Measurements from ENCODE around the gene MARCKS.
A peak's percentile ranks its signal among the peaks of the same experiment; 100 is the strongest.

MARCKS gene

DNA sequence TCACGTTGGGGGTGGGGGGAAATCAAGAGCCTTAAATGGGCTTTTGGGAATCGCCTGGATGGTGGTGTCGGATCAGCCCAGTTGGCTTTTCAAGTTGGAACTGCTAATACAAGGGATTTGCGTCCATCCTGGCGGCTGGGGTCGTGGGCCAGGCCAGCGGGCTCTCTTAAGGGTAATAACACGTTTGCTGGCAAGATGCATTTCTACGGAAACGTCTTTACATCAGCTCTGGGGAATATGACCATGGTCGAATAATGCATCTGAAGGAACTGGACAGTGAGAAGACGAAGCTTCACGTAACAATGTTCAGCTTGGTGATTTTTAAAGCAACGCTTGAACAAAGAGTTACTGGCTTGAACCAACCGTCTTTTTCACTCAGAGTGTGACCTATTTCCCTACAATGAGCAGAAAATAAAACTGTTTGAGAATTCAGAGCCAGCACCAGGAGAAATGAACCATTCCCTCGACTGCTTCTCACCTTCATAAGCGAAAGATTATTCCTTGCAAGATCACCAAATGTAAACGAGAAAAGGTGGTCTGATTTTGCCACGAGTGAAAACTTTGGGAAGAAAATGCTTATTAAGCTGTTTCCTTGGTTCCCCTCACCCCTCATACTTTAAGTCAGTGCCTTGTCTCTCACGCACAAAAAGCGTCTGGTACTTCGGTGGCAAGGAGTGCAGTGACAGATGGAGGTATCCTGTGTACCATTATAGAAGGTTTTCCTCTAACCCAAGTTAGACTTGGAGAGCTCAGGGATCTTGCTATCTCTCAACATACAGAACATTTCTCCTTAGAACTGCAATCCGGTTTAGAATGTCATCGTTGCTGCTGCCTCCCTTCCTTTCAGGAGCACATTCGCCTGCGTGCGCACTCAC, 1.4 kb upstream of the MARCKS start:
- Histone ChIP-seq H2BK120ac (ENCODE audit: low read depth, low read length) (peak overlapping the region; percentile 86), H3K4me2 (ENCODE audit: low read length, poor library complexity, severe bottlenecking) (peak overlapping the region; percentile 90), H3K9me3 (ENCODE audit: control insufficient read depth, low read length) (no peaks in the 10 kb centered on the region), H3K18ac (ENCODE audit: low read depth in 1 of 2, low read length in 2 of 2) (peak overlapping the region; percentile 61 to 90), H3K9ac (ENCODE audit: low read length) (peak overlapping the region; percentile 100), H3K36me3 (ENCODE audit: control insufficient read depth in 1 of 2, insufficient read depth in 2 of 2, low read depth in 1 of 2, low read length in 2 of 2) (peaks cover 1 to 14% of the 10 kb centered on the region in 2 experiments), H3K79me1 (replicated peaks; ENCODE audit: low read length, poor library complexity, severe bottlenecking) (no peaks in the 10 kb centered on the region), H2AK5ac (ENCODE audit: low read length, severe bottlenecking) (peak overlapping the region; percentile 63), H2AFZ (ENCODE audit: low read depth, low read length) (no peak overlapping the region), H3K4me1 (ENCODE audit: control insufficient read depth, insufficient read depth, low read depth, low read length) (peaks cover 7% of the 10 kb centered on the region), H2BK5ac (ENCODE audit: low read depth, low read length, poor library complexity, severe bottlenecking) (peak overlapping the region; percentile 24), H2BK12ac (ENCODE audit: low read length in 2 of 2) (peak overlapping the region; percentile 47 to 61), H3K14ac (ENCODE audit: low read length in 2 of 2) (no peak overlapping the region), H3K27ac (ENCODE audit: low read length, poor library complexity, severe bottlenecking) (peak overlapping the region; percentile 60), H4K91ac (ENCODE audit: low read length) (peak overlapping the region; percentile 25), H3K4ac (ENCODE audit: low read depth in 1 of 2, low read length in 2 of 2) (peak overlapping the region in 1 of 2 experiments; percentile 59), H3K23ac (ENCODE audit: low read length in 2 of 2) (no peak overlapping the region), H2BK15ac (ENCODE audit: low read depth, poor library complexity, severe bottlenecking) (peak overlapping the region; percentile 46), H3K27me3 (ENCODE audit: control insufficient read depth in 1 of 2, insufficient read depth in 1 of 2, low read length in 2 of 2) (no peaks in the 10 kb centered on the region), H4K8ac (ENCODE audit: low read length) (peak overlapping the region; percentile 74), H3K4me3 (ENCODE audit: insufficient read depth in 1 of 2, low read depth in 1 of 2, low read length in 2 of 2) (peak overlapping the region; percentile 51 to 94)
- under 1% methylated on average over 24 of the region's 27 CpGs for WGBS
- peak; percentile 77 for DNase-seq

DNA sequence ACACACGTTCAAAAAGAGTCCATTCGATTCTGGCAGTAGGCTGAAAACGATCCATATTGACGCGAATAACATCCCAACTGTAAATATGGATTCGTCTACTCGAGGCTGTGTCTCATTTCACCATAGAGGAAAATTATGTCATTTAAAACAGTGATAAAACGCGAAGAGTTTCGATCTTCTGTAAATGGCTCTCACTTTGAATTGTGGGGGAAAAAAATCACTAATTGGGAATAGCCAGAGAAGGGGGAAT, 845 bp upstream of the MARCKS start:
- Histone ChIP-seq H3K9ac (ENCODE audit: low read length) (peak overlapping the region; percentile 100), H3K14ac (ENCODE audit: low read length in 2 of 2) (no peak overlapping the region), H3K27me3 (ENCODE audit: control insufficient read depth in 1 of 2, insufficient read depth in 1 of 2, low read length in 2 of 2) (no peaks in the 10 kb centered on the region), H3K23ac (ENCODE audit: low read length in 2 of 2) (no peak overlapping the region), H3K27ac (ENCODE audit: low read length, poor library complexity, severe bottlenecking) (peak overlapping the region; percentile 60), H2BK5ac (ENCODE audit: low read depth, low read length, poor library complexity, severe bottlenecking) (no peak overlapping the region), H2AK5ac (ENCODE audit: low read length, severe bottlenecking) (no peak overlapping the region), H2BK120ac (ENCODE audit: low read depth, low read length) (no peak overlapping the region), H2BK15ac (ENCODE audit: low read depth, poor library complexity, severe bottlenecking) (no peak overlapping the region), H3K4me3 (ENCODE audit: insufficient read depth in 1 of 2, low read depth in 1 of 2, low read length in 2 of 2) (peak overlapping the region in 1 of 2 experiments; percentile 94), H2BK12ac (ENCODE audit: low read length in 2 of 2) (peak overlapping the region; percentile 28 to 47), H2AFZ (ENCODE audit: low read depth, low read length) (no peak overlapping the region), H3K79me1 (replicated peaks; ENCODE audit: low read length, poor library complexity, severe bottlenecking) (no peaks in the 10 kb centered on the region), H4K91ac (ENCODE audit: low read length) (no peak overlapping the region), H3K4me2 (ENCODE audit: low read length, poor library complexity, severe bottlenecking) (peak overlapping the region; percentile 90), H3K18ac (ENCODE audit: low read depth in 1 of 2, low read length in 2 of 2) (peak overlapping the region; percentile 16 to 61), H3K36me3 (ENCODE audit: control insufficient read depth in 1 of 2, insufficient read depth in 2 of 2, low read depth in 1 of 2, low read length in 2 of 2) (peaks cover 6 to 14% of the 10 kb centered on the region in 2 experiments), H4K8ac (ENCODE audit: low read length) (no peak overlapping the region), H3K4me1 (ENCODE audit: control insufficient read depth, insufficient read depth, low read depth, low read length) (peaks cover 7% of the 10 kb centered on the region), H3K9me3 (ENCODE audit: control insufficient read depth, low read length) (no peaks in the 10 kb centered on the region), H3K4ac (ENCODE audit: low read depth in 1 of 2, low read length in 2 of 2) (no peak overlapping the region)
- no peak for DNase-seq
- 0% methylated on average over 10 of the region's 10 CpGs for WGBS

DNA sequence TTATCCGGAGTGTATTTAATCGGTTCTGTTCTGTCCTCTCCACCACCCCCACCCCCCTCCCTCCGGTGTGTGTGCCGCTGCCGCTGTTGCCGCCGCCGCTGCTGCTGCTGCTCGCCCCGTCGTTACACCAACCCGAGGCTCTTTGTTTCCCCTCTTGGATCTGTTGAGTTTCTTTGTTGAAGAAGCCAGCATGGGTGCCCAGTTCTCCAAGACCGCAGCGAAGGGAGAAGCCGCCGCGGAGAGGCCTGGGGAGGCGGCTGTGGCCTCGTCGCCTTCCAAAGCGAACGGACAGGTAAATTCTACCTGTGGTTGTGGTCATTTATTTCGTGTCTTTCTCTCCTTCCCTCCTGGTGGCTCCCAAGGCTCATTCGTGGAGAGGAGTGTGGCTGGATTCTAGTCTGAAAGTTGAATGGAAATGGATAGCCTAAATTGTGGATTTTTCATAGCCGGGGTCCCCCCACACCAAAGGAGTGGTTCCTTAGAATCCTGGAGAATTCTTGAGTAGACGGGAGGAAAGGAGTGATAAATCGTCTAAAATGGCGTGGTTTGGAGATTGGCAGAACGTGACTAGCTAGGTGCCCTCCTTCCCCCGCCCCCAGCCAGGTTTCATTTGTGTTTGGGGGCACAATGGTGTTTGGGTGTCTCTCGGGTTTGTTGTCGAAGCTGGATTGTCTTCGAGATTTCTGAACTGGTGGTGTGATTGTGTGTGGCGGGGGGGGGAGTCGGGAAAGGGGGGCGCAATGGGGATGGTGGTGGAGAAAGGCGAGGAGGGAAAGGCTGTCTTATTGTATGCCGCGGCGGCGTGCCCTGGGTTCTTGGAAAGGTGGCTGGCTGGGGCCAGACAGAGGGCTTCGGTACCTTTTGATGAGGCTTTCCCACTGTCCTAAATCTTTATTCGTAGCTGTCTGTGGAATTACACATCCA, 673 bp downstream of the MARCKS start:
- Histone ChIP-seq H3K9ac (ENCODE audit: low read length) (peak overlapping the region; percentile 100), H3K4me3 (ENCODE audit: insufficient read depth in 1 of 2, low read depth in 1 of 2, low read length in 2 of 2) (peak overlapping the region; percentile 88 to 94), H3K36me3 (ENCODE audit: control insufficient read depth in 1 of 2, insufficient read depth in 2 of 2, low read depth in 1 of 2, low read length in 2 of 2) (peaks cover 14 to 20% of the 10 kb centered on the region in 2 experiments), H4K91ac (ENCODE audit: low read length) (peak overlapping the region; percentile 40), H3K18ac (ENCODE audit: low read depth in 1 of 2, low read length in 2 of 2) (peak overlapping the region; percentile 89 to 99), H2BK15ac (ENCODE audit: low read depth, poor library complexity, severe bottlenecking) (peak overlapping the region; percentile 90), H3K4ac (ENCODE audit: low read depth in 1 of 2, low read length in 2 of 2) (peak overlapping the region; percentile 98 to 100), H3K27ac (ENCODE audit: low read length, poor library complexity, severe bottlenecking) (peak overlapping the region; percentile 100), H3K79me1 (replicated peaks; ENCODE audit: low read length, poor library complexity, severe bottlenecking) (no peaks in the 10 kb centered on the region), H3K9me3 (ENCODE audit: control insufficient read depth, low read length) (no peaks in the 10 kb centered on the region), H3K4me2 (ENCODE audit: low read length, poor library complexity, severe bottlenecking) (peak overlapping the region; percentile 31), H2BK5ac (ENCODE audit: low read depth, low read length, poor library complexity, severe bottlenecking) (peak overlapping the region; percentile 98), H3K23ac (ENCODE audit: low read length in 2 of 2) (peak overlapping the region in 1 of 2 experiments; percentile 66), H4K8ac (ENCODE audit: low read length) (peak overlapping the region; percentile 79), H2AFZ (ENCODE audit: low read depth, low read length) (no peak overlapping the region), H3K14ac (ENCODE audit: low read length in 2 of 2) (peak overlapping the region in 1 of 2 experiments; percentile 99), H2BK12ac (ENCODE audit: low read length in 2 of 2) (peak overlapping the region; percentile 46 to 72), H2AK5ac (ENCODE audit: low read length, severe bottlenecking) (peak overlapping the region; percentile 92), H2BK120ac (ENCODE audit: low read depth, low read length) (peak overlapping the region; percentile 98), H3K4me1 (ENCODE audit: control insufficient read depth, insufficient read depth, low read depth, low read length) (peaks cover 7% of the 10 kb centered on the region), H3K27me3 (ENCODE audit: control insufficient read depth in 1 of 2, insufficient read depth in 1 of 2, low read length in 2 of 2) (no peaks in the 10 kb centered on the region)
- DNase-seq: peak; percentile 60
- WGBS: 0% methylated on average over 27 of the region's 43 CpGs
